HepG2 (cell line): ENCODE measurements around the gene DNPH1. TPM values are rescaled to one million over a fixed set of nuclear protein-coding genes. Genes with fewer than 3 reads are reported as not detected.

ENCODE experiments used
- ELF1 ChIP-seq: sonication (generic); formaldehyde crosslinking; IDR thresholded peaks from 2 replicates; pipeline ENCODE4 v1.4.0; 2020; ENCODE audit warnings: missing genetic modification reagents
- FOSL1 ChIP-seq: sonication (generic); formaldehyde crosslinking; IDR thresholded peaks from 2 replicates; pipeline ENCODE4 v1.9.0; 2021; ENCODE audit warnings: missing genetic modification reagents, borderline replicate concordance
- FUBP1 ChIP-seq: sonication (generic); formaldehyde crosslinking; IDR thresholded peaks from 2 replicates; pipeline ENCODE4 v1.5.1; 2020; ENCODE audit warnings: missing genetic modification reagents, mild to moderate bottlenecking, borderline replicate concordance
- MIER3 ChIP-seq: IDR thresholded peaks from 2 replicates; pipeline ENCODE4 v1.6.1; 2016; ENCODE audit warnings: missing compliant biosample characterization, borderline replicate concordance
- MLX ChIP-seq: IDR thresholded peaks from 2 replicates; pipeline ENCODE4 v1.6.1; 2016
- ZBTB42 ChIP-seq: sonication (generic); formaldehyde crosslinking; IDR thresholded peaks from 2 replicates; pipeline ENCODE4 v1.5.0; 2020; ENCODE audit warnings: mild to moderate bottlenecking, missing genetic modification reagents
- ZBTB49 ChIP-seq: sonication (generic); formaldehyde crosslinking; IDR thresholded peaks from 2 replicates; pipeline ENCODE4 v1.4.0; 2020; ENCODE audit warnings: missing genetic modification reagents, borderline replicate concordance
- ZBTB7A ChIP-seq: sonication (generic); formaldehyde crosslinking; IDR thresholded peaks from 2 replicates; pipeline ENCODE4 v1.8.0; 2022; ENCODE audit warnings: mild to moderate bottlenecking, missing genetic modification reagents
- ZBTB8A ChIP-seq: sonication (generic); formaldehyde crosslinking; IDR thresholded peaks from 2 replicates; pipeline ENCODE4 v1.4.0; 2020; ENCODE audit warnings: mild to moderate bottlenecking, low read depth, missing genetic modification reagents, borderline replicate concordance
- ZFP37 ChIP-seq: sonication (generic); formaldehyde crosslinking; IDR thresholded peaks from 2 replicates; pipeline ENCODE4 v1.4.0; 2020; ENCODE audit warnings: missing genetic modification reagents, borderline replicate concordance
- ZNF3 ChIP-seq: IDR thresholded peaks from 2 replicates; pipeline ENCODE4 v1.7.0; 2017; ENCODE audit warnings: inconsistent platforms
- ZNF589 ChIP-seq: sonication (generic); formaldehyde crosslinking; conservative IDR thresholded peaks from 2 replicates; pipeline ENCODE4 v1.8.0; 2022; ENCODE audit warnings: mild to moderate bottlenecking, moderate library complexity, missing genetic modification reagents
- ZNF644 ChIP-seq: IDR thresholded peaks from 2 replicates; pipeline ENCODE4 v1.6.1; 2016; ENCODE audit warnings: low read depth
- ZNF646 ChIP-seq: sonication (generic); formaldehyde crosslinking; IDR thresholded peaks from 2 replicates; pipeline ENCODE4 v1.9.0; 2021; ENCODE audit warnings: mild to moderate bottlenecking, missing genetic modification reagents
- ZXDC ChIP-seq: sonication (generic); formaldehyde crosslinking; IDR thresholded peaks from 2 replicates; pipeline ENCODE4 v1.5.0; 2020; ENCODE audit warnings: mild to moderate bottlenecking, missing genetic modification reagents
- polyA plus RNA-seq, 8 experiments: library from polyadenylated mRNA; depleted of rRNA in 3 of 8; stranded (reverse) in 7 of 8; unstranded in 1 of 8; fragments of >200 nt; fragmentation: Illumina TruSeq in 4 of 8; extraction: Trizol in 4 of 8; gene quantifications; 2 replicates each; pipeline versions ENCODE4 v1.2.1 to v1.2.3, GENCODE V29; 2011 to 2016; ENCODE audit warnings: low read depth in 4 of 8, missing spikeins in 1 of 8, mixed read lengths in 1 of 8; ENCODE audit not compliant: insufficient read depth in 1 of 8
- total RNA-seq, 5 experiments: library from RNA; depleted of rRNA; stranded (reverse); fragments of >200 nt; fragmentation: Illumina TruSeq; extraction: Trizol; gene quantifications; 2 replicates each; pipeline ENCODE4 v1.2.3, GENCODE V29; 2016; ENCODE audit warnings: low read depth in 1 of 5

Gene DNPH1
- total and polyA plus RNA-seq, 2 of the 13 experiments (the other 11 are each of a cell fraction or from before 2014, with no cell fraction given) = 56.5 to 75.1 TPM

GRCh38 chr6:43268355-43268700 lies 39.0 kb upstream of the DNPH1 start (continued):
- TF ChIP-seq FUBP1 (CRISPR knock-in tag) (no peak), ZBTB7A (peak; percentile 53; the same call in 1 of the 2 replicates), ZBTB8A (CRISPR knock-in tag) (0 out of 2 replicates have a peak, but pooled peaks have one; percentile 4), ZFP37 (CRISPR knock-in tag) (no peak), FOSL1 (CRISPR knock-in tag) (peak; percentile 24; the same call in 1 of the 2 replicates), ZNF646 (CRISPR knock-in tag) (no peak), ZXDC (CRISPR knock-in tag) (no peak), ZNF3 (CRISPR knock-in tag) (no peak), ELF1 (0 out of 2 replicates have a peak, but pooled peaks have one; percentile 21), ZNF589 (CRISPR knock-in tag) (no peak), MIER3 (CRISPR knock-in tag) (no peak), ZBTB49 (CRISPR knock-in tag) (no peak), ZBTB42 (no peak), ZNF644 (CRISPR knock-in tag) (peak; percentile 10; the same call in 1 of the 2 replicates), MLX (CRISPR knock-in tag) (no peak)
